NOMO-1 treated with DMSO at 0.1 percent for 48 hours (cell line): ENCODE measurements around the gene ALDH3B2.
"Not testable (repeated sequence)": the region's sequence is repeated elsewhere in the genome, so short reads cannot be mapped to it uniquely, and the experiment has no call there.

ENCODE experiments used
- DNase-seq: peaks from one replicate; lab custom pipeline; 2025; ENCODE audit not compliant: unreplicated experiment; lab: John Stamatoyannopoulos, UW

The ALDH3B2 gene

DNA sequence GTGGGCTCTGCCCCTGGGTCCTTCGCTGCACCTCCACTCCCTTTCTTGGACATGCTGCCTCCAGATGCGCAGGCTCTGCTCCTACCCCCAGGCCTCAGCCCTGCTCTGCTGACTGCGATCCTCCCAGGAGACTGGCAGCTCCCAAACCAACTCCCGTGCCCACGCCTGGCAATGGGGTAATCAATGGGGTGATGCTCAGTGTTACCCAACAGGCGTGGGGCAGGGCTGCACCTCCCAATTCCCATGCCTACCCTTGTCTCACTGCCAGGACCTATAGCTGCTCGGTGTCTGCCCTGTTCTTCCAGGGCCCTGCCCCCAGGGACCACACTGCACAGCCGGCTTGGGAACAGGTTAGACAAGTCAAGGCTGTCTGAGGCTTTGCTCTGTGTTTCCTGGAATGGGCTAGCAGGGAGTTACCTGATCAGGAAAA is at the start of gene ALDH3B2:
ALDH3B2 (minus strand) TSS at position 182 of the 430 bp plus-strand sequence. CDS start 7,688 bp downstream, outside the sequence.
- DNase-seq, result no peak

DNA sequence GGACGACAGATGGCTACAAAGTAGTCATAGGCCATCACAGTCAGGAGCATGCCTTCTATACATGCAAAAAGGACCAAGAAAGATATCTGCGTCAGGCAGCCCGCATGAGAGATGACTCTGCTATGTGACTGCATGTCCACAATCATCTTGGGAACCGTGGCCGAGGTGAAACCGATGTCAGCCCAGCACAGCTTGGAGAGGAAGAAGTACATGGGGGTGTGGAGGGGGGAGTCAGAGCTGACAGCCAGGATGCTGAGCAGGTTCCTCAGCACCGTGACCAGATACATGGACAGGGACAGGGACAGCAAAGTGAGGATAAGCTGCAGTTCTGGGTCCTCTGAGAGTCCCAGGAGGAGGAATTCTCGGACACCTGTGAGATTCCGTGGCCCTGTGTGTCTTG is 48.6 kb upstream of the ALDH3B2 start:
- DNase-seq, result not testable (repeated sequence)

- not testable (repeated sequence) for DNase-seq
Observed at GRCh38 chr11:67716226-67716625, 41.8 kb upstream of the ALDH3B2 start.

- not testable (repeated sequence) for DNase-seq
Observed at GRCh38 chr11:67715801-67716200, 41.4 kb upstream of the ALDH3B2 start.

GRCh38 chr11:67713892-67714509 is 39.6 kb upstream of the ALDH3B2 start:
- DNase-seq, result not testable (repeated sequence)

- not testable (repeated sequence) for DNase-seq
Observed at GRCh38 chr11:67711676-67712075, 37.3 kb upstream of the ALDH3B2 start.

DNA sequence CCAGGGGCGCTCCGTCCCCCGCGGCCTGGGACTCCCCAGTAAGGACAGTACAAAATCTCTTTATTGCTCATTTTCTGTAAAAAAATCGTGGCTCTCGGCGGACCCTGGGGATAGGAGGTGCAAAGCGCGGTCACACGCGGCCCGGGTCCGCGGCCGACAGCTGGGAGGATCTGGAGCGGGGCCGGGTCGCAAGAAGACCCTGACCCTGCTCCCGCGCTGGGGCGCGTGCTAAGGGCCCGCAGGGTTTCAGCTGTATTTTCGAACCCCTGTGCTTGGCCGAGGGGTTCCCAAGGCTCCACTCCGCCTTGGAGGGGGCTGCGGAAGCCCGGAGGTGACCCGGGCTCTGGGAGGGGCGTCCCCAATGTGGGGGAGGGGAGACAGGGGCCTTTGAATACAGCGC is 36.8 kb upstream of the ALDH3B2 start:
- DNase-seq, result not testable (repeated sequence)

GRCh38 chr11:67709806-67710205 is 35.4 kb upstream of the ALDH3B2 start:
- not testable (repeated sequence) for DNase-seq

DNA sequence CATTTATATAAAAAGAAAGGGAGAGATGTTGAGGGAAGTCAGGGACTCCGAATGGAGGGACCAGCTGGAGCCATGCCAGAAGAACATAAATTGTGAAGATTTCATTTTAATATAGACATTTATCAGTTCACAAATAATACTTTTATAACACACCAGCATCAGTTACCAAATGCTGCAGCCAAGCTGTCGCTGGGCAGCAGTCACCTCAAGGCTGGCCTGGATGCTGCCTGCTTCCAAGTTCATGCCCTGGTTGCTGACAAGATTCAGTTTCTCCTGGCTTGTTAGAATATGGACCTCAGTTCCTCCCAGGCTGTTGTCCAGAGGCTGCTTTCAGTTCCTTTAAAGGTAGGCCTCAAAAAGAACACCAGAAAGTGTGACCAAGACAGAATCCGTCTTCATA is 30.8 kb upstream of the ALDH3B2 start:
- peak; percentile 11 for DNase-seq

DNA sequence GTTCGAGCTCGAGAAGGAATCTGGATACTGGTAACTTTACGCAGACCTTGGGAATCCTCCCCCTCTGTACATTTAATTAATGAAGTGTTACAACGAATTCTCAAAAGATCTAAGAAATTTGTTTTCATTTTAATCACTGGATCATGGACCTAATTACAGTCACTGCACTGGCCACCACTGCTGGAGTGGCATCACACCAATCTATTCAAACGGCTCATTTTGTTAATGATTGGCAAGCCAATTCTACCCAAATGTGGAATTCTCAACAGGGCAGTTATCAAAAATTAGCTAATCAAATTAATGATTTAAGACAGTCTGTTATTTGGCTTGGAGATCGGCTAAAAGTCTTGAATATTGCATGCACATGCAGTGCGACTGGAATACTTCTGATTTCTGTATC is 30.1 kb upstream of the ALDH3B2 start:
- no peak for DNase-seq

GRCh38 chr11:67703709-67704108 is 29.3 kb upstream of the ALDH3B2 start:
- DNase-seq, result not testable (repeated sequence)

DNA sequence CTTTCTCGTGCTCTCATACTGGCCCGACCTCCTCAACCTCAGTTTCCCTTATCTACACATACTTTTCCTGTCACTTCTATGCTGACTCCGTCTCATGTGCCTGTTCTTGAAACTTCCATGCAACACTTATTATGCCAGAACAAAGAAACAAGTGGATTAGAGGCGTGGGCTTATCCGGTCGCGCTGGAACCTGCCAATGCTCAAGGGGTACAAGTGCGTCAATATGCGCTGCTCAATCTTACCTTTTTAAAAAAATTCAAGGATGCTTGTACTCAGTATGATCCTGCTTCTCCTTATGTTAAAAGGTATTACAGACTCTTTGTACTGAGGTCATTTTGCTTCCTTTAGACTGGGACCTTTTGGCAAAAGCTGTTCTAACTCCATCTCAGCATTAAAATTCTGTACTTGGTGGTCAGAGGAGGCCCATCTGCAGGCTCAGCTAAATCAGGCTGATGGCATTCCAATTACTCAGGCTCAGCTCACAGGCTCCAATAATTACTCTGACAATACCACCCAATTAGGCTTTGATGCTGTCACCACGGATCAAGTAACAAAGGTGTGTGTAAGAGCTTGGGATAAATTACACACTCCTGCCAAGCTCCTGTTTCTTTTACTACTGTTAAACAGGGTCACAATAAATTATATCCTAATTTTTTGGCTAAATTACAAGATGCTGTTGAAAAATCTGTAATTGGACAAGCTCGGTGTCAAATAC is 26.3 kb upstream of the ALDH3B2 start:
- DNase-seq, result no peak

- no peak for DNase-seq
Observed at GRCh38 chr11:67700141-67700540, 25.7 kb upstream of the ALDH3B2 start.

GRCh38 chr11:67699521-67699920 is 25.1 kb upstream of the ALDH3B2 start:
- DNase-seq, result no peak

GRCh38 chr11:67698247-67698646 is 23.8 kb upstream of the ALDH3B2 start:
- no peak for DNase-seq

GRCh38 chr11:67697846-67698245 is 23.4 kb upstream of the ALDH3B2 start:
- DNase-seq, result no peak

GRCh38 chr11:67696998-67697397 is 22.6 kb upstream of the ALDH3B2 start:
- no peak for DNase-seq

DNA sequence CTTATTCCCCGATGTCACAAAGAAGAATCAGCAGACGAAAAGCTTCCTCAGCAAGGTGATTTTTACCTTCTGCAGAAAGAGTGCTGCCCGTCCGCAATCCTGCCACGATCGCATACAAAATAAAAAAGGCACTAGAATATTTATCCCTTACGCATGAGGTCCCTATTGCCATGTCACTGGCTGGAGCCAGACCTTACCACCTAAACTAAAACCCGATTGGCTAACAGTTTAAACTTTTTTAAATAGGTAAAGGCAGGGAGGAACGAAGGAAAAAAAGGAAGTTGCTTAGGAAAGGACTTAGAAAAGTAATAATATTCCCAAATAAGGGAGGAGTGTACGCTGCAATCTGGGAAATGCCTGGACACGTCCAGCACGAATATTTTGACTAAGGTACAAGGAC is 21.2 kb upstream of the ALDH3B2 start:
- DNase-seq, result no peak

GRCh38 chr11:67694875-67695555 is 20.6 kb upstream of the ALDH3B2 start:
- no peak for DNase-seq

DNA sequence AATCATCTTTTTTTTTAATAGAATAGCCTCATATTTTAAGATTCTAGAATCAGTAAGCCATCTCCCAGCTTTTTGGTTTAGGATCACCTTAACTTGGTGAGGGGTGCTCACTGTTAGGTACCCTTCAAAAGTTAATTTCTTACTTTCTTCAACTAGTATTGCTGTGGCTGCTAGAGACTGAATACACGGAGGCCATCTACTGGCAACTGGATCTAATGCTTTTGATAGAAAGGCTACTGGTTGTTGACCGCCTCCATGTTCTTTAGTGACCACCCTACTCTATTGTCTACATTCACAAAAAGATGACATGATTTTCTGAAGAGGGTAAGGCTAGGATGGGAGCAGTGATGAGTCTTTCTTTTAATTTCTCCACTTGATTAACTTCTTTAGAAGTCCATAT is 16.7 kb upstream of the ALDH3B2 start:
- DNase-seq, result no peak

DNA sequence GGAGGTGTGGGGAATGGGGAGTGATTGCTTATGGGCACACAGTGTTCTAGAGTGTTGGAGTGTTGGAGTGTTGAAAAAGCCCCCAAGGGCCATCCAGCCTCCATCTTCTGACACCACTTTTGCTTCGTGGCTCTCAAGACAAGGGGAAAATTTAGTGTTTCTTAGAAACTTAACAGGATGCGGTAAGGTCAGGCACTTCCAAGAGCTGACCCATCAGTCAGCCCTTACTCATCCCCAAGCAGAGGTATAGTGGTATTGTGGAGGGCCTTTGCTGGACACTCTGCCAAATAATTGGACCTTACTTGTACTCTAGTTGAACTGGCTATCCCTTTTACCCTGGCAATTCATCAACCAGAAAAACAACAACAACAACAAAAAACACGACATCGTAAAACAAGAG is 14.8 kb upstream of the ALDH3B2 start:
- no peak for DNase-seq

- no peak for DNase-seq
Observed at GRCh38 chr11:67687986-67688385, 13.6 kb upstream of the ALDH3B2 start.
